Measurements from ENCODE around the gene POU5F1. TPM values are rescaled to one million over a fixed set of nuclear protein-coding genes. Genes with fewer than 3 reads are reported as not detected.

The POU5F1 gene
- total RNA-seq, 6 donors from 2014 or later: 4.1 to 13.6 (median 5.7) TPM

DNA sequence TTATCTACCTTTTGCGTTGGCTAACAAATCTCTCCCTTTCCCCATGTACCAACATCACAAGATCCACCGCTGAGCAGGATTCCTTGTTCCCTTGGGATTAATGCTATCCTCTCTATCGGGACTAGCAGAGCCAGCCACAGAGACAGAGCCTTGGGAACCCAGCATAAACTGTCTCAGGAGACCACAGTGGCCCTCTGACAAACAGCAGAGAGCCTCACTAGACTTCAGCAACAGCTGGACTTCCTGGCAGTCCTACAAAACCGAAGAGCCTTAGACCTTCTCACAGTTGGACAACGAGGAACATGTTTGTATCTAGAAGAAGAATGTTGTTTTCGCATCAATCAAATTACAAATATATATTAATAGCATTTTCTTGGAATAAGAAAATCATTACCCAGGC is 39.6 kb upstream of the POU5F1 start:
- 28 to 46% methylated on average over 6 of the region's 6 CpGs for WGBS, 2 donors
- Histone ChIP-seq H3K27me3 (no peaks in the 10 kb centered on the region), H3K4me1 (peaks cover 0 to 7% (median 2%) of the 10 kb centered on the region in 4 donors), H3K27ac (peak overlapping the region in 1 of 4 donors; percentile 7), H3K4me3 (no peak overlapping the region), H3K36me3 (no peaks in the 10 kb centered on the region), H3K9me3 (no peaks in the 10 kb centered on the region)
- no peak for DNase-seq
- no peak for TF ChIP-seq POLR2A (IDR thresholded peaks at IDR 0.05)
- no peak for ATAC-seq (ENCODE audit: low FRiP score in 2 of 2)

DNA sequence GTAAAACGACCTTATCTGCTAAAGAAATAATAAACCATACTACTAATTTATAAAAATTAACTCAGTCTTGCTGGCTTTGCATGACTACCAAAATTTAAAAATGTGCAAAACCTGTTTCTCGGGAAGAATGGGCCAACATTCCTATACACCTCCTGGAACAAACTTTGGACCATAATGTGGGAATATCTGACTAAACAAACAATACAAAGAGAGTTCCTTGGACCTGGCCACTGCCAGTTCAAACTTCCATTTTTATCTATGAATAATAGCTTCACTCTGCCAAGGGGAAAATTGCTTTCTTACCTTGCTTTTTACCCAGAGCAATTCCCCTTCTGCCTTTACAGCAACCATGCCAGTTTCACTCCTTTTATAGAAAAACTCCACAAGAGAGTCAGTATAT is 38.7 kb upstream of the POU5F1 start:
- Histone ChIP-seq H3K4me1 (peaks cover 6 to 12% (median 9%) of the 10 kb centered on the region in 4 donors), H3K27me3 (no peaks in the 10 kb centered on the region), H3K36me3 (no peaks in the 10 kb centered on the region), H3K27ac (no peak overlapping the region), H3K4me3 (no peak overlapping the region), H3K9me3 (no peaks in the 10 kb centered on the region)
- WGBS, 2 donors: 43 to 51% methylated on average over 2 of the region's 2 CpGs
- ATAC-seq (ENCODE audit: low FRiP score in 2 of 2) (no peak), DNase-seq (no peak)
- TF ChIP-seq POLR2A (IDR thresholded peaks at IDR 0.05) (no peak), CTCF (IDR thresholded peaks at IDR 0.05) (no peak), EP300 (IDR thresholded peaks at IDR 0.05) (no peak), POLR2AphosphoS5 (IDR thresholded peaks at IDR 0.05) (no peak)

DNA sequence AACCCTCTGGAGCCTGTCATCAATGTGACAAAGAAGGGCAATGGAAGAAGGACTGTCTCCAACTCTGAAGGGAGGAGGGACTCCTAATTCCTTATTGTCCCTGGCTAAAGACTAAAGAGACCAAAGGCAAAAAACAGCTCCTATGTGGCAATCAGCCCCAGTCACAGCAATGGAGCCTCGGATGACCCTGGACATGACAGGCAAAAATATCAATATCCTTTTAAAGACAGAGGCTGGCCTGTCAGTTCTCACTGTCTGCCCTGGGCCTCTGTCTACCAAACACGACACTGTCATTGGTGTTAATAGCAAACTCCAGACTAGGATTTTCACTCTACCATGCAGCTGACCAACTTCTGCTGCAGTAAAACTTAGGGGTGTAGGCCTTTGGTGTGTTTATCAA is 38.0 kb upstream of the POU5F1 start:
- ATAC-seq (ENCODE audit: low FRiP score in 2 of 2) (no peak), DNase-seq (no peak)
- TF ChIP-seq CTCF (IDR thresholded peaks at IDR 0.05): no peak
- TF ChIP-seq POLR2A (IDR thresholded peaks at IDR 0.05): no peak
- TF ChIP-seq POLR2AphosphoS5 (IDR thresholded peaks at IDR 0.05): no peak
- TF ChIP-seq EP300 (IDR thresholded peaks at IDR 0.05): no peak
- Histone ChIP-seq H3K27me3 (no peaks in the 10 kb centered on the region), H3K36me3 (no peaks in the 10 kb centered on the region), H3K9me3 (no peaks in the 10 kb centered on the region), H3K4me3 (no peak overlapping the region), H3K4me1 (peaks cover 8 to 15% (median 12%) of the 10 kb centered on the region in 4 donors), H3K27ac (no peak overlapping the region)
- WGBS, 2 donors: 50 to 52% methylated on average over 2 of the region's 2 CpGs

- peaks cover 0 to 5% (median 0%) of the 10 kb centered on the region in 4 donors for H3K36me3 ChIP-seq
- peaks cover 24 to 29% (median 27%) of the 10 kb centered on the region in 4 donors for H3K4me1 ChIP-seq
- no peaks in the 10 kb centered on the region for H3K9me3 ChIP-seq
- TF ChIP-seq POLR2AphosphoS5 (IDR thresholded peaks at IDR 0.05): no peak
- TF ChIP-seq CTCF (IDR thresholded peaks at IDR 0.05): no peak
- TF ChIP-seq POLR2A (IDR thresholded peaks at IDR 0.05): no peak
- TF ChIP-seq EP300 (IDR thresholded peaks at IDR 0.05): no peak
- ATAC-seq (ENCODE audit: low FRiP score in 2 of 2) (no peak), DNase-seq (no peak)
- no peak overlapping the region for H3K4me3 ChIP-seq
- 85% methylated on average over 2 of the region's 2 CpGs for WGBS, 2 donors
- H3K27ac ChIP-seq: no peak overlapping the region
- no peaks in the 10 kb centered on the region for H3K27me3 ChIP-seq
Observed at GRCh38 chr6:31205638-31206037, 35.2 kb upstream of the POU5F1 start.

- WGBS, 2 donors: 77 to 84% methylated on average over 4 of the region's 4 CpGs
- no peaks in the 10 kb centered on the region for H3K9me3 ChIP-seq
- DNase-seq (no peak), ATAC-seq (ENCODE audit: low FRiP score in 2 of 2) (no peak)
- no peak for TF ChIP-seq EP300 (IDR thresholded peaks at IDR 0.05)
- H3K4me1 ChIP-seq: peaks cover 24 to 32% (median 27%) of the 10 kb centered on the region in 4 donors
- H3K27me3 ChIP-seq: no peaks in the 10 kb centered on the region
- peak overlapping the region; percentile 83 to 90 (median 87) for H3K27ac ChIP-seq
- H3K4me3 ChIP-seq: peak overlapping the region in 1 of 4 donors; percentile 55
- H3K36me3 ChIP-seq: peaks cover 0 to 5% (median 0%) of the 10 kb centered on the region in 4 donors
Observed at GRCh38 chr6:31204751-31205145, 34.3 kb upstream of the POU5F1 start.

- DNase-seq: no peak
- peaks cover 28 to 45% (median 35%) of the 10 kb centered on the region in 4 donors for H3K4me1 ChIP-seq
- peak; percentile 57 to 76 for ATAC-seq (ENCODE audit: low FRiP score in 2 of 2)
- H3K27ac ChIP-seq: peak overlapping the region; percentile 83 to 90 (median 87)
- peaks cover 0 to 5% (median 0%) of the 10 kb centered on the region in 4 donors for H3K36me3 ChIP-seq
- no peaks in the 10 kb centered on the region for H3K9me3 ChIP-seq
- H3K27me3 ChIP-seq: no peaks in the 10 kb centered on the region
- H3K4me3 ChIP-seq: peak overlapping the region in 3 of 4 donors; percentile 39 to 55 (median 52)
- no peak for TF ChIP-seq POLR2AphosphoS5 (IDR thresholded peaks at IDR 0.05)
- no peak for TF ChIP-seq POLR2A (IDR thresholded peaks at IDR 0.05)
- TF ChIP-seq EP300 (IDR thresholded peaks at IDR 0.05): no peak
- TF ChIP-seq CTCF (IDR thresholded peaks at IDR 0.05): no peak
- WGBS, 2 donors: 18 to 29% methylated on average over 5 of the region's 5 CpGs
Observed at GRCh38 chr6:31203345-31203979, 33.0 kb upstream of the POU5F1 start.
